ENCODE measurements around the gene GLRB.
"Not testable (repeated sequence)": the region's sequence is repeated elsewhere in the genome, so short reads cannot be mapped to it uniquely, and the experiment has no call there.

GLRB gene

GRCh38 chr4:157141976-157142375 lies 66.0 kb downstream of the GLRB start:
- no peak for DNase-seq

GRCh38 chr4:157143369-157143768 lies 67.4 kb downstream of the GLRB start:
- DNase-seq = peak; percentile 2

GRCh38 chr4:157151711-157152110 lies 75.8 kb downstream of the GLRB start:
- DNase-seq = no peak

GRCh38 chr4:157165935-157166610 lies 90.1 kb downstream of the GLRB start:
- DNase-seq = no peak

GRCh38 chr4:157170321-157170720 lies 94.4 kb downstream of the GLRB start:
- DNase-seq = no peak

- DNase-seq = no peak
Observed at GRCh38 chr4:157172011-157172410, 96.1 kb downstream of the GLRB start.

GRCh38 chr4:157180268-157180667 lies 104.3 kb downstream of the GLRB start:
- not testable (repeated sequence) for DNase-seq

GRCh38 chr4:157184300-157184699 lies 108.3 kb downstream of the GLRB start:
- no peak for DNase-seq

- no peak for DNase-seq
Observed at GRCh38 chr4:157185363-157185762, 109.4 kb downstream of the GLRB start.

- no peak for DNase-seq
Observed at GRCh38 chr4:157195374-157195773, 119.4 kb downstream of the GLRB start.

- no peak for DNase-seq
Observed at GRCh38 chr4:157196046-157196445, 120.1 kb downstream of the GLRB start.

- DNase-seq = peak; percentile 25
Observed at GRCh38 chr4:157204634-157205244, 128.8 kb downstream of the GLRB start.

- DNase-seq = peak; percentile 25
Observed at GRCh38 chr4:157217708-157218107, 141.8 kb downstream of the GLRB start.

GRCh38 chr4:157219711-157220370 lies 143.9 kb downstream of the GLRB start:
- no peak for DNase-seq

GRCh38 chr4:157220371-157220881 lies 144.5 kb downstream of the GLRB start, which contains the start of gene GRIA2:
Gene GRIA2, plus strand, starts transcription at chr4:157220728. Its CDS starts 315 bp downstream, at chr4:157221043.
- DNase-seq = peak; percentile 7

- no peak for DNase-seq
Observed at GRCh38 chr4:157221426-157221894, 145.5 kb downstream of the GLRB start.
